Measurements from ENCODE around the gene RET. TPM values are rescaled to one million over a fixed set of nuclear protein-coding genes. Genes with fewer than 3 reads are reported as not detected.
A peak's percentile ranks its signal among the peaks of the same experiment; 100 is the strongest.

RET gene
- total RNA-seq, 4 donors from 2014 or later = 0.27 to 2.1 (median 0.88) TPM

DNA sequence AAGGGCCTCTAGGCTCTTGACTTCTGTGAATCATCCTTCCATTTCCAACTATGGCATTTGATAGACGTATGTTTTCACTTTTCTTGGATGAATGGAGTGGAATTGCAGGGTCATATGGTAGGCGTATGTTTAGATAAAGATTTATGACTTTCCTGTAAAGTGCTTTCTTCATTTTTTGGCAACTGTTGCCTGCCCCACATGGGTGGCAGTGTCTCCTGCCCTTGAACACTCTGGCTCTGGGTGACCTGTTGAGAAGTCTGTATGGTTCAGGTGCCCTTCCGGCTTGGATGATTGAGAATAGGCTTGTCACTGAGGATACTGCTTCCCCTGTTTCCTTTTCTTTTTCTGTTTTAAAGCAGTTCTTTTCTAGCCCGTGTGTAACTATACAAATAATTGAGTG lies 23.1 kb downstream of the RET start:
- Histone ChIP-seq H3K27ac (no peak overlapping the region), H3K36me3 (no peaks in the 10 kb centered on the region), H3K9me3 (no peaks in the 10 kb centered on the region), H3K4me3 (replicated peaks in 1 of 3) (no peak overlapping the region), H3K27me3 (no peaks in the 10 kb centered on the region), H3K4me1 (peaks cover 5% of the 10 kb centered on the region in 2 donors)
- no peak for DNase-seq
- intact Hi-C loops (cut with DNase I) = loop anchor here (10.0 kb wide), 1 partner anchor 345 kb away; no protein-coding TSS in a partner anchor
- WGBS, 2 donors = 79 to 80% methylated on average over 4 of the region's 4 CpGs
- TF ChIP-seq, protein P1, sequence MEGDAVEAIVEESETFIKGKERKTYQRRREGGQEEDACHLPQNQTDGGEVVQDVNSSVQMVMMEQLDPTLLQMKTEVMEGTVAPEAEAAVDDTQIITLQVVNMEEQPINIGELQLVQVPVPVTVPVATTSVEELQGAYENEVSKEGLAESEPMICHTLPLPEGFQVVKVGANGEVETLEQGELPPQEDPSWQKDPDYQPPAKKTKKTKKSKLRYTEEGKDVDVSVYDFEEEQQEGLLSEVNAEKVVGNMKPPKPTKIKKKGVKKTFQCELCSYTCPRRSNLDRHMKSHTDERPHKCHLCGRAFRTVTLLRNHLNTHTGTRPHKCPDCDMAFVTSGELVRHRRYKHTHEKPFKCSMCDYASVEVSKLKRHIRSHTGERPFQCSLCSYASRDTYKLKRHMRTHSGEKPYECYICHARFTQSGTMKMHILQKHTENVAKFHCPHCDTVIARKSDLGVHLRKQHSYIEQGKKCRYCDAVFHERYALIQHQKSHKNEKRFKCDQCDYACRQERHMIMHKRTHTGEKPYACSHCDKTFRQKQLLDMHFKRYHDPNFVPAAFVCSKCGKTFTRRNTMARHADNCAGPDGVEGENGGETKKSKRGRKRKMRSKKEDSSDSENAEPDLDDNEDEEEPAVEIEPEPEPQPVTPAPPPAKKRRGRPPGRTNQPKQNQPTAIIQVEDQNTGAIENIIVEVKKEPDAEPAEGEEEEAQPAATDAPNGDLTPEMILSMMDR (IDR thresholded peaks at IDR 0.05) = no peak
- TF ChIP-seq POLR2A (IDR thresholded peaks at IDR 0.05) = no peak

GRCh38 chr10:43100366-43100765 lies 23.5 kb downstream of the RET start:
- DNase-seq = no peak
- no peak overlapping the region for H3K27ac ChIP-seq
- no peak overlapping the region for H3K4me3 ChIP-seq (replicated peaks in 1 of 3)
- no peaks in the 10 kb centered on the region for H3K9me3 ChIP-seq
- 88 to 91% methylated on average over 14 to 17 of the region's 17 CpGs for WGBS, 2 donors
- peaks cover 7 to 10% of the 10 kb centered on the region in 2 donors for H3K4me1 ChIP-seq
- intact Hi-C loops (cut with DNase I) = loop anchor here (10.0 kb wide), 1 partner anchor 346 kb away; no protein-coding TSS in a partner anchor
- no peaks in the 10 kb centered on the region for H3K27me3 ChIP-seq
- no peaks in the 10 kb centered on the region for H3K36me3 ChIP-seq
- TF ChIP-seq, protein P1 (IDR thresholded peaks at IDR 0.05) = no peak
- no peak for TF ChIP-seq POLR2A (IDR thresholded peaks at IDR 0.05)

DNA sequence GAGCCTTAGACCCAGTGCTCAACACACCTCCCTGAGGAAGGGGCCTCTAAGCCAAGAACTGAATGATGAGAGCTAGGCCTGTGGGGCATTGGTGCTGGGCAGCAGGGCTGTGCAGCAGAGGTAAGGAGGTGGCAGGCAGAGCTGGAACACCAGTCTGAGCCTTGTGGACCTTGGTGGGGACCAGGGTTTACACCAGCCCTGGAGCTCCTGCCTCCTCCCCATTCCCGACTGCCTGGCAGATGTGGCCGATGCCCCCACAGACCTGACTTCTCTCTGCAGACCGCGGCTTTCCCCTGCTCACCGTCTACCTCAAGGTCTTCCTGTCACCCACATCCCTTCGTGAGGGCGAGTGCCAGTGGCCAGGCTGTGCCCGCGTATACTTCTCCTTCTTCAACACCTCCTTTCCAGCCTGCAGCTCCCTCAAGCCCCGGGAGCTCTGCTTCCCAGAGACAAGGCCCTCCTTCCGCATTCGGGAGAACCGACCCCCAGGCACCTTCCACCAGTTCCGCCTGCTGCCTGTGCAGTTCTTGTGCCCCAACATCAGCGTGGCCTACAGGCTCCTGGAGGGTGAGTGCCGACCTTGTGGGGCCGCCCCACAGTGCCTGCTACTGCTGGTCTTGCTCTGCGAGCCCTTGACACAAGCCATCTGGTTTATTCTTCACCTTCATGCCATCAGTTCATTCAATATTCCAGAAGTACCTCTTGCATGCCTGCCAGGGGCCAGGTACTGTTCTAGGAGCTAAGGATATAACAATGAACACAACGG lies 25.4 kb downstream of the RET start:
- Histone ChIP-seq H3K27me3 (no peaks in the 10 kb centered on the region), H3K27ac (no peak overlapping the region), H3K36me3 (no peaks in the 10 kb centered on the region), H3K4me3 (replicated peaks in 1 of 3) (no peak overlapping the region), H3K4me1 (peaks cover 10% of the 10 kb centered on the region in 2 donors), H3K9me3 (no peaks in the 10 kb centered on the region)
- TF ChIP-seq, protein P1 (IDR thresholded peaks at IDR 0.05) = no peak
- no peak for TF ChIP-seq POLR2A (IDR thresholded peaks at IDR 0.05)
- WGBS, 2 donors = 82 to 87% methylated on average over 19 of the region's 19 CpGs
- no peak for DNase-seq
- intact Hi-C loops (cut with DNase I) = loop anchor here (10.0 kb wide), 1 partner anchor 347 kb away; no protein-coding TSS in a partner anchor

DNA sequence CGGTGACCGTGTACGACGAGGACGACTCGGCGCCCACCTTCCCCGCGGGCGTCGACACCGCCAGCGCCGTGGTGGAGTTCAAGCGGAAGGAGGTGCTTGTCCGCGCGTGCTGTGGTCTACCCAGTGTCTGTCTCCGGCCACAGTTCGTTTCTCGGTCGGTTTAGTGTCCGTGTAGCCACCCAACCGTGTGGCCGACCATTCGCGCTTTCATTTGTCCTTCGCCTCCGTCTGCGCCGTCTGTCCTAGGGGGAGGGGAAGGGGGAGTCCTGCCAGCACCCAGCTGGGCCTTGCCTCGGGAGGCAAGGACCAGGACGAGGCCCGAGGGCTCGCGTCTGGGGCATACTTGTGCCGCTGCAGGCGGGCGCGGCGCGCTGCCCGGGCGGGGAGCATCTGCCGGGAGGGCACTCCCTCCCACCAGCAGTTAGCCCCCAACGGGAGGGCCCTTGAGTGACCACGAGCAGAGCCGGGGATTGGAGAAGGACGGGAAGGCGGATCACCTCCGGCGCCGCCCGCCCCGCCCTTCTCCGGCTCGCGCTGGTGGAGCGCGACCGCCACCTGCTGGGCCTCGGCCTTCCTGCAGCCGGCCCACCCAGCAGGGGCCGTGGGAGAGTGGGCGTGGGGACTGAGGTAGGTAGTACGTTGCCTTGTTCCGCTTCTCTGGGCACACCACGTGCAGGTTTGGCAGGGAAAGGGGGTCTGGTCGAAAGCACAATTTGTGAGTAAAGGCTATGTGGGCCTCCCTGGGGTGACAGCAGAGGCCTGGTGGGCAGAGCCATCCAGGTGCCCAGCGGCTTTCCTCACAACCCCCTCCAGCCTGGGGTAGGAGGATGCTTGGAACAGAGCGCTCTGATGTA lies 28.5 kb downstream of the RET start:
- peak in 1 of 2 donors; percentile 21 for TF ChIP-seq POLR2A (IDR thresholded peaks at IDR 0.05)
- TF ChIP-seq, protein P1 (IDR thresholded peaks at IDR 0.05) = peak; percentile 87 to 100 (median 96)
- H3K4me1 ChIP-seq = peaks cover 10% of the 10 kb centered on the region in 2 donors
- H3K27me3 ChIP-seq = no peaks in the 10 kb centered on the region
- H3K9me3 ChIP-seq = no peaks in the 10 kb centered on the region
- no peak overlapping the region for H3K27ac ChIP-seq
- WGBS, 2 donors = 3 to 20% methylated on average over 2 to 43 of the region's 71 CpGs
- H3K36me3 ChIP-seq = no peaks in the 10 kb centered on the region
- DNase-seq = peak; percentile 66 to 68
- peak overlapping the region in 2 of 3 donors; percentile 20 to 46 for H3K4me3 ChIP-seq (replicated peaks in 1 of 3)
- intact Hi-C loops (cut with DNase I) = loop anchor here (2.0 to 10.0 kb wide), 2 partner anchors 239 to 351 kb away; no protein-coding TSS in a partner anchor

All from thyroid gland (tissue), 4 donors.